Measurements from ENCODE around the gene SREK1IP1. TPM values are rescaled to one million over a fixed set of nuclear protein-coding genes. Genes with fewer than 3 reads are reported as not detected.

The SREK1IP1 gene
- total RNA-seq, 2 donors from 2014 or later = 12.2 to 21.4 TPM

- Histone ChIP-seq H3K4me3 (no peak overlapping the region), H3K9ac (ENCODE audit: low read depth in 2 of 2, low read length in 2 of 2) (no peak overlapping the region), H3K9me3 (no peaks in the 10 kb centered on the region), H3K27me3 (no peaks in the 10 kb centered on the region), H3K4me1 (no peaks in the 10 kb centered on the region), H3K36me3 (no peaks in the 10 kb centered on the region), H3K27ac (no peak overlapping the region)
- intact Hi-C loops (cut with DNase I) = no loop called here
- DNase-seq = no peak
- TF ChIP-seq CTCF (IDR thresholded peaks at IDR 0.05) = no peak
Observed at GRCh38 chr5:64790210-64790609, 21.7 kb upstream of the SREK1IP1 start.

- no peaks in the 10 kb centered on the region for H3K9me3 ChIP-seq
- no peak overlapping the region for H3K9ac ChIP-seq (ENCODE audit: low read depth in 2 of 2, low read length in 2 of 2)
- DNase-seq = no peak
- H3K36me3 ChIP-seq = no peaks in the 10 kb centered on the region
- no peak for TF ChIP-seq CTCF (IDR thresholded peaks at IDR 0.05)
- H3K27me3 ChIP-seq = no peaks in the 10 kb centered on the region
- H3K4me1 ChIP-seq = no peaks in the 10 kb centered on the region
- intact Hi-C loops (cut with DNase I) = no loop called here
- H3K4me3 ChIP-seq = no peak overlapping the region
- no peak overlapping the region for H3K27ac ChIP-seq
Observed at GRCh38 chr5:64789457-64789856, 21.0 kb upstream of the SREK1IP1 start.

- no peak overlapping the region for H3K4me3 ChIP-seq
- no peaks in the 10 kb centered on the region for H3K27me3 ChIP-seq
- TF ChIP-seq CTCF (IDR thresholded peaks at IDR 0.05) = no peak
- no peaks in the 10 kb centered on the region for H3K36me3 ChIP-seq
- intact Hi-C loops (cut with DNase I) = no loop called here
- no peaks in the 10 kb centered on the region for H3K4me1 ChIP-seq
- no peak for DNase-seq
- H3K9ac ChIP-seq (ENCODE audit: low read depth in 2 of 2, low read length in 2 of 2) = no peak overlapping the region
- H3K27ac ChIP-seq = no peak overlapping the region
- H3K9me3 ChIP-seq = no peaks in the 10 kb centered on the region
Observed at GRCh38 chr5:64788156-64788555, 19.7 kb upstream of the SREK1IP1 start.

GRCh38 chr5:64786372-64786771 is 17.9 kb upstream of the SREK1IP1 start:
- H3K9ac ChIP-seq (ENCODE audit: low read depth in 2 of 2, low read length in 2 of 2) = no peak overlapping the region
- no peaks in the 10 kb centered on the region for H3K27me3 ChIP-seq
- H3K36me3 ChIP-seq = no peaks in the 10 kb centered on the region
- no peaks in the 10 kb centered on the region for H3K4me1 ChIP-seq
- TF ChIP-seq CTCF (IDR thresholded peaks at IDR 0.05) = no peak
- intact Hi-C loops (cut with DNase I) = no loop called here
- H3K9me3 ChIP-seq = no peaks in the 10 kb centered on the region
- H3K4me3 ChIP-seq = no peak overlapping the region
- H3K27ac ChIP-seq = no peak overlapping the region
- no peak for DNase-seq

- Histone ChIP-seq H3K36me3 (no peaks in the 10 kb centered on the region), H3K4me1 (no peaks in the 10 kb centered on the region), H3K9me3 (no peaks in the 10 kb centered on the region), H3K4me3 (no peak overlapping the region), H3K27ac (no peak overlapping the region), H3K9ac (ENCODE audit: low read depth in 2 of 2, low read length in 2 of 2) (no peak overlapping the region), H3K27me3 (no peaks in the 10 kb centered on the region)
- intact Hi-C loops (cut with DNase I) = loop anchor here (2.0 kb wide), 1 partner anchor 150 kb away; no protein-coding TSS in a partner anchor
- TF ChIP-seq CTCF (IDR thresholded peaks at IDR 0.05) = peak; percentile 83
- DNase-seq = peak; percentile 77
Observed at GRCh38 chr5:64784451-64785025, 16.0 kb upstream of the SREK1IP1 start.
